Panc1 (cell line): ENCODE measurements around the gene SPIN2A.

Source experiments
- POLR2AphosphoS5 ChIP-seq: IDR thresholded peaks from 2 replicates; pipeline ENCODE4 v1.6.1; 2012; ENCODE audit warnings: mild to moderate bottlenecking, low read depth, low read length, moderate library complexity
- TCF7L2 ChIP-seq: IDR thresholded peaks from 2 replicates; pipeline ENCODE4 v1.6.1; 2011; ENCODE audit warnings: mild to moderate bottlenecking, low read depth, low read length, inconsistent platforms
- TF ChIP-seq, protein P1 (sequence below): fragments of 450-650 bp; IDR thresholded peaks from 2 replicates; pipeline ENCODE4 v1.5.1; 2017; ENCODE audit warnings: mild to moderate bottlenecking
- TF ChIP-seq, protein P2 (sequence below), 2 experiments: IDR thresholded peaks; 2 replicates each; pipeline ENCODE4 v1.6.1; 2011 to 2012; ENCODE audit warnings: low read depth in 2 of 2, control low read depth in 1 of 2, low read length in 1 of 2, mild to moderate bottlenecking in 1 of 2, moderate library complexity in 1 of 2; ENCODE audit not compliant: insufficient read depth in 1 of 2

GRCh38 chrX:57133706-57134105, 3.5 kb downstream of the SPIN2A start:
- TF ChIP-seq, protein P1, sequence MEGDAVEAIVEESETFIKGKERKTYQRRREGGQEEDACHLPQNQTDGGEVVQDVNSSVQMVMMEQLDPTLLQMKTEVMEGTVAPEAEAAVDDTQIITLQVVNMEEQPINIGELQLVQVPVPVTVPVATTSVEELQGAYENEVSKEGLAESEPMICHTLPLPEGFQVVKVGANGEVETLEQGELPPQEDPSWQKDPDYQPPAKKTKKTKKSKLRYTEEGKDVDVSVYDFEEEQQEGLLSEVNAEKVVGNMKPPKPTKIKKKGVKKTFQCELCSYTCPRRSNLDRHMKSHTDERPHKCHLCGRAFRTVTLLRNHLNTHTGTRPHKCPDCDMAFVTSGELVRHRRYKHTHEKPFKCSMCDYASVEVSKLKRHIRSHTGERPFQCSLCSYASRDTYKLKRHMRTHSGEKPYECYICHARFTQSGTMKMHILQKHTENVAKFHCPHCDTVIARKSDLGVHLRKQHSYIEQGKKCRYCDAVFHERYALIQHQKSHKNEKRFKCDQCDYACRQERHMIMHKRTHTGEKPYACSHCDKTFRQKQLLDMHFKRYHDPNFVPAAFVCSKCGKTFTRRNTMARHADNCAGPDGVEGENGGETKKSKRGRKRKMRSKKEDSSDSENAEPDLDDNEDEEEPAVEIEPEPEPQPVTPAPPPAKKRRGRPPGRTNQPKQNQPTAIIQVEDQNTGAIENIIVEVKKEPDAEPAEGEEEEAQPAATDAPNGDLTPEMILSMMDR, result no peak
- TF ChIP-seq, protein P2, sequence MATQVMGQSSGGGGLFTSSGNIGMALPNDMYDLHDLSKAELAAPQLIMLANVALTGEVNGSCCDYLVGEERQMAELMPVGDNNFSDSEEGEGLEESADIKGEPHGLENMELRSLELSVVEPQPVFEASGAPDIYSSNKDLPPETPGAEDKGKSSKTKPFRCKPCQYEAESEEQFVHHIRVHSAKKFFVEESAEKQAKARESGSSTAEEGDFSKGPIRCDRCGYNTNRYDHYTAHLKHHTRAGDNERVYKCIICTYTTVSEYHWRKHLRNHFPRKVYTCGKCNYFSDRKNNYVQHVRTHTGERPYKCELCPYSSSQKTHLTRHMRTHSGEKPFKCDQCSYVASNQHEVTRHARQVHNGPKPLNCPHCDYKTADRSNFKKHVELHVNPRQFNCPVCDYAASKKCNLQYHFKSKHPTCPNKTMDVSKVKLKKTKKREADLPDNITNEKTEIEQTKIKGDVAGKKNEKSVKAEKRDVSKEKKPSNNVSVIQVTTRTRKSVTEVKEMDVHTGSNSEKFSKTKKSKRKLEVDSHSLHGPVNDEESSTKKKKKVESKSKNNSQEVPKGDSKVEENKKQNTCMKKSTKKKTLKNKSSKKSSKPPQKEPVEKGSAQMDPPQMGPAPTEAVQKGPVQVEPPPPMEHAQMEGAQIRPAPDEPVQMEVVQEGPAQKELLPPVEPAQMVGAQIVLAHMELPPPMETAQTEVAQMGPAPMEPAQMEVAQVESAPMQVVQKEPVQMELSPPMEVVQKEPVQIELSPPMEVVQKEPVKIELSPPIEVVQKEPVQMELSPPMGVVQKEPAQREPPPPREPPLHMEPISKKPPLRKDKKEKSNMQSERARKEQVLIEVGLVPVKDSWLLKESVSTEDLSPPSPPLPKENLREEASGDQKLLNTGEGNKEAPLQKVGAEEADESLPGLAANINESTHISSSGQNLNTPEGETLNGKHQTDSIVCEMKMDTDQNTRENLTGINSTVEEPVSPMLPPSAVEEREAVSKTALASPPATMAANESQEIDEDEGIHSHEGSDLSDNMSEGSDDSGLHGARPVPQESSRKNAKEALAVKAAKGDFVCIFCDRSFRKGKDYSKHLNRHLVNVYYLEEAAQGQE (IDR thresholded peaks at IDR 0.05; ENCODE audit: insufficient read depth in 1 of 2, low read depth in 2 of 2, low read length in 1 of 2), result no peak
- no peak for TF ChIP-seq TCF7L2
- TF ChIP-seq POLR2AphosphoS5, result no peak
